Measurements from ENCODE around the gene VWA2.

The VWA2 gene

GRCh38 chr10:114301177-114301576 lies 62.1 kb downstream of the VWA2 start:
- no peak for DNase-seq

GRCh38 chr10:114301951-114302710 lies 63.1 kb downstream of the VWA2 start:
- DNase-seq, result no peak

GRCh38 chr10:114303556-114303955 lies 64.5 kb downstream of the VWA2 start:
- DNase-seq, result no peak

- DNase-seq, result peak; percentile 12 to 39 (median 24)
Observed at GRCh38 chr10:114304017-114304570, 65.0 kb downstream of the VWA2 start.

GRCh38 chr10:114304571-114305421 lies 65.7 kb downstream of the VWA2 start:
- DNase-seq, result peak in 3 of 4 experiments; percentile 19 to 67 (median 19)

- no peak for DNase-seq
Observed at GRCh38 chr10:114305521-114305925, 66.5 kb downstream of the VWA2 start.

GRCh38 chr10:114306116-114306973 lies 67.3 kb downstream of the VWA2 start:
- DNase-seq, result no peak

GRCh38 chr10:114307731-114308130 lies 68.7 kb downstream of the VWA2 start:
- DNase-seq, result no peak

- no peak for DNase-seq
Observed at GRCh38 chr10:114308531-114309363, 69.7 kb downstream of the VWA2 start.

- no peak for DNase-seq
Observed at GRCh38 chr10:114309364-114309651, 70.3 kb downstream of the VWA2 start.

- no peak for DNase-seq
Observed at GRCh38 chr10:114310346-114310745, 71.3 kb downstream of the VWA2 start.

- no peak for DNase-seq
Observed at GRCh38 chr10:114311023-114311422, 72.0 kb downstream of the VWA2 start.

GRCh38 chr10:114311496-114312209 lies 72.6 kb downstream of the VWA2 start:
- no peak for DNase-seq

- DNase-seq, result no peak
Observed at GRCh38 chr10:114313139-114313538, 74.1 kb downstream of the VWA2 start.

- no peak for DNase-seq
Observed at GRCh38 chr10:114313866-114314265, 74.8 kb downstream of the VWA2 start.

- no peak for DNase-seq
Observed at GRCh38 chr10:114315566-114316420, 76.7 kb downstream of the VWA2 start.

- no peak for DNase-seq
Observed at GRCh38 chr10:114316744-114317143, 77.7 kb downstream of the VWA2 start.

GRCh38 chr10:114319406-114320248 lies 80.6 kb downstream of the VWA2 start:
- DNase-seq, result no peak

Measured in activated naive CD4-positive, alpha-beta T cell (primary cell).